IMR-90 (cell line): Measurements from ENCODE around the gene PTPRG. TPM values are rescaled to one million over a fixed set of nuclear protein-coding genes. Genes with fewer than 3 reads are reported as not detected.

Experiments
- ATAC-seq: fragments of 200-7000 bp; cut with Tn5 transposase; 2 replicates; pipeline ENCODE4 v1.9.1; 2020; ENCODE audit warnings: low read depth, mild to moderate bottlenecking, moderate library complexity
- BruUV-seq: library from RNA; stranded (reverse); fragments of 400-500 nt; replicated peaks from 2 replicates; lab custom pipeline; 2021; lab: Mats Ljungman, UMichigan
- CTCF ChIA-PET: fragments of 300-600 bp; formaldehyde crosslinking; extraction: SDS; loops from one replicate; lab custom pipeline; 2021; ENCODE audit warnings: antibody characterized with exemption; lab: Yijun Ruan, JAX
- POLR2A ChIA-PET: fragments of 300-600 bp; sonication (Branson Sonifier 250); formaldehyde crosslinking; loops from one replicate; lab custom pipeline; 2022; ENCODE audit warnings: antibody characterized with exemption; ENCODE audit not compliant: unreplicated experiment; lab: Charles Lee
- DNase-seq: peaks from one replicate; pipeline ENCODE4 v3.0.0; 2013
- H2AFZ ChIP-seq: replicated peaks from 2 replicates; pipeline ENCODE3; 2013; ENCODE audit warnings: low read length, mild to moderate bottlenecking; ENCODE audit not compliant: poor library complexity
- H2AK5ac ChIP-seq: 2 replicates; pipeline ENCODE4 v1.6.1; 2013; ENCODE audit warnings: low read depth, low read length, inconsistent platforms
- H2AK9ac ChIP-seq: replicated peaks from 2 replicates; pipeline ENCODE3; 2013; ENCODE audit warnings: mild to moderate bottlenecking, low read depth, low read length, moderate library complexity; ENCODE audit not compliant: poor library complexity
- H2BK120ac ChIP-seq: 2 replicates; pipeline ENCODE4 v1.6.1; 2013; ENCODE audit warnings: low read depth, low read length, inconsistent platforms
- H2BK15ac ChIP-seq: 3 replicates; pipeline ENCODE4 v1.6.1; 2013; ENCODE audit warnings: low read depth, low read length, inconsistent platforms
- H2BK20ac ChIP-seq: 2 replicates; pipeline ENCODE4 v1.6.1; 2013; ENCODE audit warnings: low read depth, mild to moderate bottlenecking, inconsistent platforms, low read length, moderate library complexity
- H2BK5ac ChIP-seq: 2 replicates; pipeline ENCODE4 v1.6.1; 2013; ENCODE audit warnings: mild to moderate bottlenecking, low read depth, low read length, inconsistent platforms; ENCODE audit not compliant: poor library complexity, severe bottlenecking
- H3K14ac ChIP-seq: replicated peaks from 2 replicates; pipeline ENCODE4 v1.6.1; 2013; ENCODE audit warnings: low read depth, low read length, inconsistent platforms
- H3K18ac ChIP-seq: 2 replicates; pipeline ENCODE4 v1.6.1; 2013; ENCODE audit warnings: low read depth, low read length, control low read depth
- H3K23ac ChIP-seq: 2 replicates; pipeline ENCODE4 v1.6.1; 2013; ENCODE audit warnings: low read depth, low read length, inconsistent platforms
- H3K27ac ChIP-seq: 2 replicates; pipeline ENCODE4 v1.5.1; 2013; ENCODE audit warnings: mild to moderate bottlenecking, control low read depth, low read length; ENCODE audit not compliant: insufficient read depth
- H3K27me3 ChIP-seq: 2 replicates; pipeline ENCODE4 v1.6.1; 2013; ENCODE audit warnings: low read length; ENCODE audit not compliant: control insufficient read depth, insufficient read depth
- H3K36me3 ChIP-seq: 2 replicates; pipeline ENCODE4 v1.6.1; 2013; ENCODE audit warnings: low read length, mixed read lengths; ENCODE audit not compliant: control insufficient read depth, insufficient read depth
- H3K4ac ChIP-seq: 2 replicates; pipeline ENCODE4 v1.6.1; 2013; ENCODE audit warnings: low read depth, low read length, inconsistent platforms
- H3K4me1 ChIP-seq: 2 replicates; pipeline ENCODE4 v1.6.1; 2013; ENCODE audit warnings: low read length, mixed read lengths; ENCODE audit not compliant: control insufficient read depth, insufficient read depth
- H3K4me2 ChIP-seq: 2 replicates; pipeline ENCODE4 v1.6.1; 2013; ENCODE audit warnings: low read depth, mild to moderate bottlenecking, control low read depth, low read length, moderate library complexity
- H3K4me3 ChIP-seq: 2 replicates; pipeline ENCODE4 v1.5.1; 2013; ENCODE audit warnings: low read depth, mild to moderate bottlenecking, control low read depth, low read length, moderate library complexity; ENCODE audit not compliant: insufficient read depth
- H3K56ac ChIP-seq: 2 replicates; pipeline ENCODE4 v1.6.1; 2013; ENCODE audit warnings: low read length, inconsistent platforms; ENCODE audit not compliant: insufficient read depth; ENCODE audit errors: extremely low read depth
- H3K79me1 ChIP-seq, 2 experiments: 2 replicates each; pipeline ENCODE4 v1.6.1; 2013; ENCODE audit warnings: low read length in 2 of 2, inconsistent platforms in 1 of 2, low read depth in 1 of 2
- H3K9ac ChIP-seq: 2 replicates; pipeline ENCODE4 v1.6.1; 2013; ENCODE audit warnings: low read depth, low read length, control low read depth
- H3K9me1 ChIP-seq: 2 replicates; pipeline ENCODE4 v1.6.1; 2013; ENCODE audit warnings: low read length, inconsistent platforms; ENCODE audit not compliant: insufficient read depth
- H3K9me3 ChIP-seq: 2 replicates; pipeline ENCODE4 v1.6.1; 2013; ENCODE audit warnings: low read length; ENCODE audit not compliant: control insufficient read depth, insufficient read depth
- H4K20me1 ChIP-seq: 2 replicates; pipeline ENCODE4 v1.6.1; 2013; ENCODE audit warnings: low read length, inconsistent platforms; ENCODE audit not compliant: insufficient read depth
- H4K5ac ChIP-seq: 2 replicates; pipeline ENCODE4 v1.6.1; 2013; ENCODE audit warnings: mild to moderate bottlenecking, low read depth, low read length, control low read depth
- H4K8ac ChIP-seq, 2 experiments: 2 replicates each; pipeline ENCODE4 v1.6.1; 2013; ENCODE audit warnings: low read depth in 2 of 2, low read length in 2 of 2, control low read depth in 1 of 2, inconsistent platforms in 1 of 2
- H4K91ac ChIP-seq: 2 replicates; pipeline ENCODE4 v1.6.1; 2013; ENCODE audit warnings: low read depth, low read length, inconsistent platforms; ENCODE audit not compliant: insufficient read depth
- CEBPB ChIP-seq: IDR thresholded peaks from 2 replicates; pipeline ENCODE4 v1.6.1; 2012; ENCODE audit warnings: low read depth, low read length, improper control_type of control experiment
- CHD1 ChIP-seq: IDR thresholded peaks from 2 replicates; pipeline ENCODE4 v1.6.1; 2012; ENCODE audit warnings: low read depth, low read length, improper control_type of control experiment
- CTCF ChIP-seq: conservative IDR thresholded peaks from 2 replicates; pipeline ENCODE4 v1.5.1; 2012; ENCODE audit warnings: mild to moderate bottlenecking, low read depth, low read length, improper control_type of control experiment
- ELK1 ChIP-seq: fragments of 150-350 bp; IDR thresholded peaks from 2 replicates; pipeline ENCODE4 v1.6.1; 2016; ENCODE audit warnings: low read depth, mild to moderate bottlenecking, low read length, moderate library complexity, borderline replicate concordance
- FOS ChIP-seq: fragments of 150-350 bp; IDR thresholded peaks from 2 replicates; pipeline ENCODE4 v1.6.1; 2016; ENCODE audit warnings: low read depth, low read length
- MAFK ChIP-seq: IDR thresholded peaks from 2 replicates; pipeline ENCODE4 v1.6.1; 2012; ENCODE audit warnings: low read depth, low read length, improper control_type of control experiment
- MAZ ChIP-seq: IDR thresholded peaks from 2 replicates; pipeline ENCODE4 v1.6.1; 2012; ENCODE audit warnings: low read depth, mild to moderate bottlenecking, low read length, improper control_type of control experiment, moderate library complexity, borderline replicate concordance
- MXI1 ChIP-seq: IDR thresholded peaks from 2 replicates; pipeline ENCODE4 v1.6.1; 2012; ENCODE audit warnings: low read depth, mild to moderate bottlenecking, low read length, moderate library complexity, borderline replicate concordance
- POLR2A ChIP-seq: IDR thresholded peaks from 2 replicates; pipeline ENCODE4 v1.6.1; 2012; ENCODE audit warnings: mild to moderate bottlenecking, low read depth, low read length
- RAD21 ChIP-seq: IDR thresholded peaks from 2 replicates; pipeline ENCODE4 v1.6.1; 2012; ENCODE audit warnings: low read length, improper control_type of control experiment
- RCOR1 ChIP-seq: IDR thresholded peaks from 2 replicates; pipeline ENCODE4 v1.6.1; 2012; ENCODE audit warnings: mild to moderate bottlenecking, low read length, improper control_type of control experiment; ENCODE audit not compliant: insufficient replicate concordance
- RFX5 ChIP-seq: IDR thresholded peaks from 2 replicates; pipeline ENCODE4 v1.8.0; 2012; ENCODE audit warnings: low read depth, mild to moderate bottlenecking, low read length, moderate library complexity
- USF2 ChIP-seq: fragments of 150-350 bp; IDR thresholded peaks from 2 replicates; pipeline ENCODE4 v1.6.1; 2017; ENCODE audit warnings: mild to moderate bottlenecking, antibody characterized with exemption, low read length, low read depth
- WGBS, 2 experiments: methylation state at CpG; one replicate each; pipeline versions ENCODE4 v1.1.5 to v1.1.7; 2013; ENCODE audit warnings: missing lambda C conversion rate in 2 of 2; ENCODE audit not compliant: insufficient read length in 1 of 2; ENCODE audit errors: extremely low coverage in 2 of 2; 5-methylcytosine and 5-hydroxymethylcytosine counted together
- dilution Hi-C: fragments of 300-500 bp; cut with HindIII; formaldehyde crosslinking; loops from one replicate; pipeline ENCODE4 v1.14.3; 2018; ENCODE audit warnings: low sequenced_read_pairs; ENCODE audit not compliant: unreplicated experiment
- in situ Hi-C: fragments of 300-500 bp; cut with MboI; formaldehyde crosslinking; loops from 3 replicates; pipeline ENCODE4 v1.14.3; 2019; ENCODE audit warnings: low sequenced_read_pairs, inconsistent platforms, mixed read lengths
- intact Hi-C: fragments of 100-400 bp; cut with micrococcal nuclease; formaldehyde crosslinking; loops from 2 replicates; pipeline ENCODE4 v1.10.0; 2022
- polyA plus RNA-seq, 3 experiments: library from polyadenylated mRNA; depleted of rRNA; stranded (reverse); fragments of >200 nt; gene quantifications; 2 replicates each; pipeline ENCODE4 v1.2.3, GENCODE V29; 2012; ENCODE audit warnings: low replicate concordance in 1 of 3
- total RNA-seq: library from RNA; depleted of rRNA; stranded (reverse); fragments of >200 nt; gene quantifications from 2 replicates; pipeline ENCODE4 v1.2.3, GENCODE V29; 2012

The PTPRG gene
- total and polyA plus RNA-seq, 2 of the 4 experiments (the other 2 are of a cell fraction): 7.7 to 31.0 TPM

- no peaks in the 10 kb centered on the region for H3K36me3 ChIP-seq
- WGBS, 2 experiments: no CpG with 5 or more reads among the region's 9 CpGs
- DNase-seq: no peak
- peak overlapping the region; percentile 79 for H3K18ac ChIP-seq
- peak overlapping the region; percentile 89 for H3K4me2 ChIP-seq
- peak overlapping the region; percentile 4 for H2BK5ac ChIP-seq
- no peak overlapping the region for H2AK5ac ChIP-seq
- no peak overlapping the region for H3K27ac ChIP-seq
- in situ Hi-C loops: no loop called here
- POLR2A ChIA-PET: no interaction called here
- BruUV-seq: no TSS peak
- H3K56ac ChIP-seq: no peak overlapping the region
- H4K8ac ChIP-seq: peak overlapping the region in 1 of 2 experiments; percentile 48; a peak in 1 of 4 replicates
- no peaks in the 10 kb centered on the region for H3K27me3 ChIP-seq
- dilution Hi-C loops: no loop called here
- peaks cover 7% of the 10 kb centered on the region for H3K9me1 ChIP-seq
- TF ChIP-seq RFX5 (no peak), CHD1 (no peak), MXI1 (no peak), FOS (no peak), POLR2A (no peak), ELK1 (no peak), CTCF (no peak), MAFK (no peak), MAZ (no peak), USF2 (no peak), RCOR1 (no peak), RAD21 (no peak), CEBPB (no peak)
- H3K23ac ChIP-seq: peak overlapping the region; percentile 66
- peak overlapping the region; percentile 23; the same call in 1 of the 2 replicates for H2BK20ac ChIP-seq
- H3K9me3 ChIP-seq: no peaks in the 10 kb centered on the region
- peak overlapping the region; percentile 84; the same call in 1 of the 2 replicates for H4K5ac ChIP-seq
- CTCF ChIA-PET: no interaction called here
- no peak overlapping the region for H2AFZ ChIP-seq
- H4K20me1 ChIP-seq: 0 out of 2 replicates have a peak, but pooled peaks cover 4% of the 10 kb centered on the region
- peak overlapping the region; percentile 37; the same call in 1 of the 2 replicates for H3K14ac ChIP-seq
- H3K4ac ChIP-seq: peak overlapping the region; percentile 21; the same call in 1 of the 2 replicates
- intact Hi-C loops: no loop called here
- H2BK120ac ChIP-seq: peak overlapping the region; percentile 45; the same call in 1 of the 2 replicates
- H4K91ac ChIP-seq: no peak overlapping the region
- peaks cover 43 to 76% of the 10 kb centered on the region in 2 experiments for H3K79me1 ChIP-seq
- H3K4me1 ChIP-seq: peaks cover 12% of the 10 kb centered on the region
- ATAC-seq: no peak; the same call in 1 of the 2 replicates
- H3K9ac ChIP-seq: no peak overlapping the region; the same call in 1 of the 2 replicates
- no peak overlapping the region for H3K4me3 ChIP-seq
- no peak overlapping the region for H2AK9ac ChIP-seq
- no peak overlapping the region for H2BK15ac ChIP-seq
Observed at GRCh38 chr3:61594964-61595285, 33.6 kb downstream of the PTPRG start.
